Activated CD4-positive, alpha-beta T cell treated with anti-CD3 and anti-CD28 coated beads, Interleukin-2, amount 50 U/mL, for 4 hours (primary cell): Measurements from ENCODE around the gene CAMK2A.
"Not testable (repeated sequence)": the region's sequence is repeated elsewhere in the genome, so short reads cannot be mapped to it uniquely, and the experiment has no call there.

Source experiments
- DNase-seq, 2 experiments: peaks; one replicate each; pipeline ENCODE4 v3.0.0-alpha.2; 2020

Gene CAMK2A

DNA sequence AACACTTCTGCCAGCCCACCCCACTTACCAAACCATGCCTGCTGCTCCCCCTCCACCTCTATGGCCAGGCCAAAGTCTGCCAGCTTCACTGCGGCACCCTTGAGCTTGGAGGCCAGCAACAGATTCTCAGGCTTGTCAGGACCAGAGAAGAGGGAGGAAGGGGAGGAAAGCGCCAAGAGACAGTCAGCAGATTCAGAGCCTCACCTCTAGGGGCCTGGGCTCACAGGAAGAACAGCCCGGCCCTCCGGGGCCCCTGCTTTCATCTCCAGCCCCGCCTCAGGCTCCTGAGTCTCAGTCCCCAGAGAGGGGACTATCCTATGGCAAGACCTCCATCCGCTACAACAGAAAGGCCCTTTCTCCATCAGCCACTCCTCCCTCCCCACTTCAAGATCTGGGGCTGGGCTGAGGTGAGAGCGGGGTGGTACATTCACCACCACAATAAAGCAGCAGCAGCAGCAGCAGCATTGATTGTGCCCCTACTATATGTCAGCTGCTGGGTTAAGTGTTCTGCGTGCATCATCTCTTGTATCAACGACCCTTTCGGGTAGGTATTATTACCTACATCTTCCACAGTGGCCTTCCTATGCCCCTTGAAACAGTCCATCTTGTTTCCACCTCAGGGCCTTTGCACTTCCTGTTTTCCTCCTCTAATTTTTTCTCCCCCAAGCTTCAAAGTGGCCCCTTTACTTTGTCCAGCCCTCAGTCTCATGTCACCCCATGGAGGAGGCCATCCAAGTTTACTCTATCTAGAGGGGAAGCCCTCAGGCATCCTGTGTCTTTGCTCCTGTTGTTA is 36.0 kb downstream of the CAMK2A start:
- no peak for DNase-seq

DNA sequence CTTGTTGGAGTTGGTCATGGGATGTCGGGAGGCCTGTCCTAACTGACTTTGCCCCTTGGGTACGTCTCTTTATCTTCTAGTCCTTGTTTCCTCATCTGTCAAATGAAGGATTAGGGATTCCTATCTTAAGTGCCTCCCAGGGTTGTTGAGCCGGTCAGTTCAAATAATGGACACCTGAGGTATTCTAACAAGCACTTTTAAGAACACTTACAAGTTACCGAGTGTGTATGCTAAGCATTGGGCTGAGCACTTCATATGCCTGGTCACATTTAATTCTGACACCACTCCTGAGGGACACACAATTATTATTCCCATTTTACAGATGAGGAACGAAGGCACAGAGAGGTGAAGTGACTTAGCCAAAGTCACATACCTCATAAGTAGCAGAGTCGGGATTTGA is 37.1 kb downstream of the CAMK2A start:
- no peak for DNase-seq

DNA sequence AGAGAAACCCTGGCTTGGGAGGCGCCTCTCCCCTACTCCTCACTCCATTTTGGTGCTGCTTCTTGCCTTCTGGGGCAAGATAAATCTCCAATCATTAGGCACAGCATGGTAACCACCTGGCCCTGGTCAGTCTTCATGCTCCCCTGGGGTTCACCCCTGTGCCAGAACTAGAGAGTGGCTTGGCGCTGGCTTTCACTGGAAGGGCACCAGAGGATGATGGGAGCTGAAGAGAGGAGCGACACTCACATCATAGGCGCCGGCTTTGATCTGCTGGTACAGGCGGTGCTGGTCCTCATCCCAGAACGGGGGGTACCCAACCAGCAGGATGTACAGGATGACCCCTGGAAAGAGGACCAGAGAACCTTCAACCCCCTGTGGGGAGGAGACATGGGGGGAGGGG is 38.1 kb downstream of the CAMK2A start:
- no peak for DNase-seq

DNA sequence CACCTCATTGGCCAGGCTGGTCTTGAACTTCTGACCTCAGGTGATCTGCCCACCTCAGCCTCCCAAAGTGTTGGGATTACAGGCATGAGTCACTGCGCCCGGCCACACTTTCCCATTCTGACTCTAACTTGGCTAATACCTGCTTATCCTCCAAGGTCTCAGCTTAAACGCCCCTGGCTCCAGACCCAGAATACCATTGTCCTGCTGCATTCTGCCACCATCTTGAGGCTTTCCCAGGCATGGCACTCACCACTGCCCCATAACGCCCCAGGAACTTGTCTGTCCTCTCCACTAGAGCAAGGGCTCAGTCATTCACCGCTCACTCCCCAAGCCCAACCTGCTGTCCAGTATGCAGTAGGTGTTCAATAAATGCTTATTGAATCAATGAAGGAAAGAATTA is 39.8 kb downstream of the CAMK2A start:
- no peak for DNase-seq

DNA sequence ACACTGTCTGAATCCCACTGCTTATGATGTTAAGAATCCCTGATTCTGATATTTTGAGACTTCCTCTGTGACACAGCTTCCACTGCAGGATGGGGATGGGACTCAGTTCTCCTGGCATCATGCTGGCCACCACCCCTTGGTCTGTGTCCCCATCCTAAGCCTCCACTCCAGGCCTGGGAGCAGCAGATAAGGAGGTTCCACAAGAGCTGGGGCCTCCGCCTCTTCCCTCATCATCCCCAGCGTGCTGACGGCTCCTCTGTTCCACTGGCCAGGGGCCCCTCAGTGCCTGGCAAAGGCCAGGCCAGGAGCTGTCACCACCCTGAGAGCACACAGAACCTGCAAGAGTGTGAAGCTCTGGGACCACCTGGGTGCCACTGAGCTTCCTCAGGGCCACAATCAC is 40.6 kb downstream of the CAMK2A start:
- DNase-seq, result no peak

DNA sequence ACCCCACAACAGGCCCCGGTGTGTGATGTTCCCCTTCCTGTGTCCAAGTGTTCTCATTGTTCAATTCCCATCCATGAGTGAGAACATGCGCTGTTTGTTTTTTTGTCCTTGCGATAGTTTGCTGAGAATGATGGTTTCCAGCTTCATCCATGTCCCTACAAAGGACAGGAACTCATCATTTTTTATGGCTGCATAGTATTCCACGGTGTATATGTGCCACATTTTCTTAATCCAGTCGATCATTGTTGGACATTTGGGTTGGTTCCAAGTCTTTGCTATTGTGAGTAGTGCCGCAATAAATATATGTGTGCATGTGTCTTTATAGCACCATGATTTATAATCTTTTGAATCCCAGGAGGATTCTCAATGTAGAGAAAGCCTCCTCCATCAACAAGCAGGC is 41.1 kb downstream of the CAMK2A start:
- not testable (repeated sequence) for DNase-seq

DNA sequence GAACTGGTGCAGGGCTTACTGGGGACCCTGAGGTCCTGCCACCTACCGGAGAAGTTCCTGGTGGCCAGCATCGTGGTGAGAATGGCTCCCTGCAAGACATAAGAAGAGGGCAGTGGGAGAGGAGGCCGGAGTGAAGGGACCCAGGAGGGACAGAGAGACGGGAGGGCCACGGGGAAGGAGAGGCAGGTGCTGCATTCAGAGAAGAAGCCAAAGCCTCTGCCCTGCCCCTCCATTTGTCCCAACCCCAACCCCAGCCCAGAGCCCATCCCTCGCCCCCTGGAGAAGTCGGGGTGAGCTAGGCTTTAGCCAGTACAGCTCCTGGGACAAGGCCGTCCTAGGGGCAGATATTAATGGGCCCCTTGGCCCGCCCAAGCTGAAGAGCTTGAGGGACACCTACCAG is 41.8 kb downstream of the CAMK2A start:
- DNase-seq, result no peak

DNA sequence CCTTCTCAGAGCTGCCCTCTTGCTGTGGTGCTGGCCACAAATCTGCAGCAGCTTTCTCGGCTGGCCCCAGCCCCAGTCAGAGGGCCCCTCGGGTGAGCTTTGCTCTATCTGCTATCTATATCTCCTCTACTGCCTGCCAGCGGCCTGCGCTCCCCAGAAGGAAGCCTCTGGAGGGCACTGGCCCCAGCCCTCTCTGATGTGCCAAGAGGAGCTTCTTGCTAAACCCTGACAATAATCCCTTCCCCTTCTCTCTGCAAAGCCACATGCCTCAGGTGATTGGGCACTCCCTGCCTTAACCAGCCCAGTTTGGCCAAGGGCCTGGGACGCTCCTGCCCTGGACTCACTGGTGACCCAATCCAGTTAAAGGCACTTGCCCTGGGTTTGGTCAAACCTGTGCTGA is 42.7 kb downstream of the CAMK2A start:
- DNase-seq, result no peak

DNA sequence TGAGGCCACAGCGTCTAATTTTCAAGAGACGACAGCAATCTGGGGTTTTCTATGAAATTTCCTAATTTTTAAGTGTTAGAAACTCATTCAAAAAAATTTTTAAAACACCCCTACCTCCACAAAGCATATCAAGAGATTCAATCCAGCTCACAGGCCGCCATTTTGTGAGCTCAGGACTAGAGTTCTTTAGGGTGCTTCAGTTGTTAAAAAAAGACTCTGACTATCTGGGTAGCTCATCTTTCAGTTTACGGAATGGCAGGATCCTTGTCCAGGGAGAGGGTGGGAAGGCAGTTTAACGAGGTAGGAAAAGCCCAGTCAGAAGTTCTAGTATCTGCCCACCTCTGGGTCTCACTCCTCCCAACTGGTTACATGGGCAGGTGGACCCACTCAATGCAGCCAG is 43.1 kb downstream of the CAMK2A start:
- no peak for DNase-seq

DNA sequence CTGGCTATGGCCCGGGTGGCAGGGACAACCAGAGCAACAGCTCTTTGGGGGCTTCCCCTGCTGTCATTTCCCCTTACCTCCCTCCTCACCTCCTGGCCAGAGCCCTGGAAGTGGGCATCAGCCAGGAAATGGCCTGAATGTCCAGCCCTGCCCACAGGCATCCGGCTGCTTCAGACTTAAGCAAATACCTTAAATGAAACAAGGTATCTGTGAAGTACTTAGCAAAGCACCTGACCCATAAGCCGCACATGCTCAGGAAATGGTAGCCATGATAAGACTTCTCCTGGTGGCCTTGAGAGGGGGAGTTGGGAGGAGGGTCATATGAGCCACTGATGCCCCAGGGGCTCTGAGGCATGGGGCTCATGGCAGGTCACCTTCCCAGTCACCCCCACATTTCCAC is 43.8 kb downstream of the CAMK2A start:
- DNase-seq, result no peak

DNA sequence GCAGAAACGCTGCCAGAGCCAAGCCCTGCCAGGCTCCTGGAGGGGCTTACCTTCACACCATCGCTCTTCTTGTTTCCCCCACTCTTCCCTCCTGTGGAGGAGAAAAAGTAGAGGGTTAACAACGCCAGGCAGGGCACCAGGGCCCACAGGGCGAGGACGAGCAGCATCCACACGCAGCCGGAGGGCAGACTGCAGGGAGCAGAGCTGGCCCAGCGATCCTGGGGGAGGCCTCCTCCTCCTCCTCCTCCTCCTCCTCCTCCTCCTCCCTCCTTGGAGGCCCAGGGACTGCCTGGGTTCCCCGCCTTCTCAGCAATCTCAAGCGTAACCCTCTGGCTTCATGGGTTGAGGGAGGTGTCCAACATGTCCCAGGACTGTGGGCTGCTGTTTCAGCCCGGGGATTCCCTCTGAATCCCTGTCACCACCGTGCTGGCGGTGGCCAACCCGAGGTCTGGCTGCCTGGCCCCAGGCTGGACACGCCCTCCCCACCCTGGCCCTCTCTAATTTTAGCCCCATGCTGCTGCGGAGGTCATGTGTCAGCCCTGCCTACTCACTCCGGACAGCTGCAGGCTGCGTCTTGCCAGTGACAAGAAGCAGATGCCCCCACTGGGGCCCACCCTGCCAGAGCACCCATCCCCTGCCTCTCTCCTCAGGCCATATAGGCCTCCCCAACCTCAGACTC is 44.3 kb downstream of the CAMK2A start:
- no peak for DNase-seq

DNA sequence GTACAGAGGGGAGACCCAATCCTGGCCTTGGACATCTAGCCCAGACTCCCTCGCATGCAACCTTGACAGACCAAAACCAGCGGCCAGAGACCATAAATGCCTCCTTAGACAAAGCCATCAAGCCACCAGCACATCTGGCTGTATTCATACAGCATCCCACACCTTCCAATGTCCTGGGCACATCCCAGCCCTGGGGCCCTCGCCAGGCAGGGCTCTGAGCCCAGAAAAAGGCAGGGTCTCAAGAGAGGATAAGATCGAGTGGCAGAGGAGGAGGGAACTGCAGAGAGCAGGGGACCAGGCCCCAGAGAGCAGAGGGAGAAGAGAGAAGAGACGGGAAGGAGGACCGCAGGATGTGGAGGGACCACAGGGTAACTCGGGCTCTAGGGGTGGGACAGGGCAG is 45.4 kb downstream of the CAMK2A start:
- no peak for DNase-seq

DNA sequence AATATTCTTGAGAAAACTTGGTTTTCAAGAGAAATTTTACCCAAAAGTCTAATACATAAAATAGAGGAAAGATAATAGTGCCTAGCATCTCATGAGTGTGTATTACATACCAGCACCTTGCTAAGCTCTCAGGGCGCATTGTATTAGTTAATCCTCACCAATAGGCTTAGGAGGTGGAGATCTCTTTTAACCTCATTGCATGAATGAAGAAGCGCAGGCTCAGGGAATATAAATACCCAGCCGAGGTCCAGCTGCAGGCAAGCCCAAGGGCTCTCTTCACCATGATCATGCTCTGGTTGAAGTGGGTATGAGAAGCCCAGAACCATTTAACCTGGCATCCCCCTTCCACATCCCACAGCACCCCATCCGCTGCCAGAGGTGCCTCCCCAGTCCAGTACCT is 46.0 kb downstream of the CAMK2A start:
- no peak for DNase-seq

DNA sequence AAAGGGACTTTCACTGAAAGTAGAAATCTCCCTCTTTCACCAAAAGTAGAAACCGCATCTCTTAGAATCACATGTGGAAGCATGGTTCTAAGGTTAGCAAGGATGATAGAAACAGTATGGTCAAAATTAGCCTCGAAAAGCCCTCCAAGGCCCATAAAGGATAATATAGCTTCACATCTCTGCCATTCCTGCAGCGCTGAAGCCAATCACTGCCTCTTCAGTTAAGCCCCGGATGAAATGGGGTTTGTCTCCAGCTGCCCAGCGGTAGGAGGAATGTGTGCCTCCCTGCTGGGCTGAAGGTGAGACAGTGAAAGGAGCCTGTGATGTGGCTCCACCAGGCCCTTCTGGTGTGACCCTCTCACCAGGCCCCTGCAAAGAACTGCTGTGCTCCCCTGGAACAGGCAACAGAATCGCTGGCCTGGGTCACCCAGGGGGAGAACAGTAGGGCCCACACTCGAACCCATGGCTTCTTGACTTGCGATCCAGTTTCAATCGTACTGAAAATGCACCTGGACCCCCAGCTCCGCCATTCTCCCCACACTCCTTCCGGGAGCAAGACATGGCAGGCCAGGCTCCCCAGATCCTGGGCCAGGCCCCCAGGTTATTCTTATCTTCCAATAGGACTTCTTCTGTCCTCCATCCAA is 47.2 kb downstream of the CAMK2A start:
- DNase-seq, result no peak

DNA sequence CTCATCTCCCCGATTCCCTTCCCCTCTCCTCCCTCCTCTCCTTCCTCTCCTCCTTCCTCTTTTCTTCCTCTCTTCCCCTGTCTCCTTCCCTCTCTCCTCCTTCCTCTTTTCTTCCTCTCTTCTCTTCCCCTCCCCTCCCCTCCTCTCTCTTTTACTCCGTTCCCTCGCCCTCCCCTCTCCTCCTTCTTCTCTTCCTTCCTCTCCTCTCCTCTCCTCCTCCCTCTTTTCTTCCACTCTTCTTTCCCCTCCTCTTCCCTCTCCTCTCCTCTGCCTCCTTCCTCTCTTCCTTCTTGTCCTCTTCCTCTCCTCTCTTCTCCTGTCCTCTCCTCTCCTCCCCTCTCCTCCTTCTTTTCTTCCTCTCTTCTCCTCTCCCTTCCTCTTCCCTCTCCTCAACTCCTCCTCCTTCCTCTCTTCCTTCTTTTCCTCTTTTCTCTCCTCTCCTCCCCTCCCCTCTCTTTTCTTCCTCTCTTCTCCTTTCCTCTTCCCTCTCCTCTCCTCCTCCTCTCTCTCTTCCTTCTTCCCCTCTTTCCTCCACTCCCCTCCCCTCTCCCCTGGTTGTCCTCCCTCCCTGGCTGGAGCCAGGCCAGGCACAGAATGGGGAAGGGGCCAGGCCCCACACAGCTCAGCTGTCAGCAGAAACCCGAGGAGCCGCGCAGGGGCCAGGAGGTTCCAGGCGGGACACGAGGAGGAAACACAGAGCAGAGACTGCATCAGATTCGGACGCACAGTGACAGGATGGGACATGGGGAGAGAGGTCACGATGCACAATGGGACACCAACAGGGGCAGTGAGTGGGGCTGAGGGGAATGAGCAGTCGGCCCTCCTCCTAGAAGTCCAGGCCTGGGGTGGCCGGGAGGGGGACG is 48.0 kb downstream of the CAMK2A start:
- DNase-seq, result no peak

DNA sequence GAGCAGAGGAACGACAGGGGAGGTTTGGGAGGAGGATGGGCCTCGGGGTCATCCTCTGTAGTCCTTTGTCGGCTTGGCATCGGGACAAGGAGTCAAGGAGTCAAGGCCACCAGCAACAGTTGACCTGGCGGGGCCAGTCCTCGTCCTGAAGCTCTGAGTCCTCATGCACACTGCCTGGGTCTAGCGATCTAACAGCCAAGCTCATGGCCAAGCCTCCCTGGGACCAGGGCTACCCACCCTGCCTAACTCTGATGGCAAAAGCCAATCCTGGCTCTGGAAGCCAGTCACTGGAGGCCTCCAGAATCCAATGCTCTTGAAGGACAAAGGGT is 49.8 kb downstream of the CAMK2A start:
- no peak for DNase-seq

DNA sequence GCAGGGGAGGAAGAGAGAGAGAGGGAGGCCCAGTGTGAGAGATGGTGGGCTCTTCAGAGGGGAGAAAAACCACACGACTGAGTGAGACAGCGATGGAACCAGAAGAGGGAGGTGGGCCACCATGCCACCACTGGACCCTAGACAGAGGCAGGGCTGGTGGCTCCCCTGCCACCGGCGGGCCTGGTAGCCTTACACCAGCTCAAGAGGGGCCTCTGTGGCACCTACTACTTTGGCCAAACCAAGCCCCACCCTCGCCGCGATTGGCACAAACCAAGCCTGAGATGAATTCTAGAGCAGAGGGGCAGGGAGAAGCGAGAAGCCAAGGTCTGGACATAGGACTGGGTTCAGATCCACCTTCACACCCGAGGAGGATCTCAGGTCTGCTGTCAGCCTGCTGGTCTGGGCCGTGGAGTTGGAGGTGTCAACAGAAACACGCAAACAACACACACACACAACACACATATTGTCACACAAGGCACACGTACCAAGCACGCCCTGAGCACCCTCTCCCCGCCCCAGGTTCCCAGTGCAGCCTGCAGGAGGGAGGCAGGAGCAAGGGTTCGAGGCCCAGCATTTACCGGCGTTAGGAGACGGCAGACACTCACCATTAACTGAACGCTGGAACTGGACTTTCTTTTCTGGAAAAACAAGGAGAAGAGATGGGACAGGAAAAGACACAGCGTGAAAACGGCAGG is 50.3 kb downstream of the CAMK2A start:
- DNase-seq, result no peak

DNA sequence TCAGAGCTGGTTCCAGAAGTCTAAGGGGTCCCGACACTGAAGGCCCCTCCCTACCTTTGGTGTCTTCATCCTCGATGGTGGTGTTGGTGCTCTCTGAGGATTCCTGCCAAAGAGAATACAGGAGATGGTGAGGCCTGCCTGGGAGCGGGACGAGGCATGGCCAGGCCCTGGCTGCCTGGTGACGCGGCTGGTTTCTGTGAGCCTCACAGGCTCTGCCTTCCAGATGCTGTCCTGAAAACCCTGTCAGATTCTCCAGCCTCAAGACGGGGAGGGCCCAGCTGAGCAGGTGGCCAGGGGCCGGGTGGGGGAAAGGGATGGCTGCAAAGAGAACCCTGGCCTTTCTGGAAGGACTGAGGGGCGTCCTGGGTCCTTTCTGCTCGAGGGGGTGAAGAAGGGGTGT is 50.9 kb downstream of the CAMK2A start:
- DNase-seq, result no peak

DNA sequence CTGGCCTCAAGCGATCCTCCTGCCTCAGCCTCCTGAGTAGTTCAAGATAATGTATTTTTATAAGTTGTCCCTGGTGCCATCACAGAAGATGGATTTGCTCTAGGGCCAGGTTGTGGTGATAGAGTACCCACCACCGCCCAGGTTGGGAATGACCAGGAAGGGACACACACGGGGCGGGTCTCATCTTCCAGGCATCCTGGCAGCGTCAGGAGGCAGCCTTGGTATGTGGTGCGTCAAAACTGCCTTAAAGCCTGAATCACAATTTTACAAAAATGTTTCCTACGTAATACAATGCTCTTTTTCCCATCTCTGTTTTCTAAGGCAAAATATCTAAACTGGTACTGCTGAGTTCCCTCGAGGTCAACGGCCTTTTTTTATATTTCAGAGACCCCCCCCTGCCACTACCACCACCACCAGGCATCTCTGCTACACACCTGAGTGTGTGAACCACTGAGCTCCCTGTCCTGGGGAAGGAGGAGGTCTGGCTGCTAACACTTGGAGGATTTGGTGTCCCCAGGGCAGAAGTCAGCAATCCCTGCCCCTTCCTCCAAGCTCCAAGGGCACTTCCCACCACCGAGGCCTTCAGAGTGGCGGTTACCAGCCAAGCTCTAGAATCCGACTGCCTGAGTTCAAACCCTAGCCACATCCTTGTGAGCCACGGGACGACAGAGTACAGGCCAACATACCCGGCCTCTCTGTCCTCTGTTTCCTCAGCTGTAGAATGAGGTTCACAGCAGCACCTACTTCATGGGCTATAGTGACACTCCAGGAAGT is 52.4 kb downstream of the CAMK2A start:
- DNase-seq, result no peak

DNA sequence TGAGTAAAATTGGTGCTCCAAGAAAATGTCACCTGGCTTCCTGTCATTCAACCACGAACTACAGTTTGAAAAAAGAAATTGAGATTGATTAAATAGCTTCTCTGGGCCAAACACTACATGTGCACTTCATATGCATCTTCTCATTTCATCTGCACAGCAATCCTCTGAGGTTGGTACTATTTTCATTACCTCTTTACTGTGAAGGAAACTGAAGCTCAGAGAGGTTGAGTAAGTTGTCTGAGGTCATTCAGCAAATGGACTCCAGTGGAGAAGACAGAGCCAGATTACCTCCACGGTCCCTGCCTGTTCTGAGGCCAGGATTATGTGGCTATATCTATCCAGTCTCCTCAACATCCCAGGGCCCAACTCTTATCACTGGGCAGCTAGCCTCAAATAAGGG is 53.3 kb downstream of the CAMK2A start:
- DNase-seq, result no peak

DNA sequence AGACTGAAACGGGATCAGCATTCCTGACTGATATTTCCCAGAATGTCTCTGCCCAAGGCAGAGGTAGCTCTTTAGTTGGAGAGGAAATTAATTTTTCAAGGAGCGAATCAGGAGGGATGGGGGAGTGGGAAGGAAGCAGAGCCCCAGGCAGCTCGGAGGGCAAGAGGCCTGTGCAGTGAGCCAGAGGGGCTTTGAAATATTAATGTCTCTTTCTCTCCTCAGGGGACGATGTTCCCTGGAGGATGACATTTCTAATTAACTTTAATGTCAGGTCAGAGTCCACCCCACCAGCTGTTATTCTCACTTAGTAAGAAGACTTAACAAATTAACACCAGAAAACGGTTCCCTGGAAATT is 54.1 kb downstream of the CAMK2A start:
- DNase-seq, result no peak
